ENCODE data around the gene COL8A1. TPM values are rescaled to one million over a fixed set of nuclear protein-coding genes. Genes with fewer than 3 reads are reported as not detected.

Gene COL8A1
- total and polyA plus RNA-seq, 3 donors from 2014 or later = 1.1 to 11.5 (median 1.3) TPM

DNA sequence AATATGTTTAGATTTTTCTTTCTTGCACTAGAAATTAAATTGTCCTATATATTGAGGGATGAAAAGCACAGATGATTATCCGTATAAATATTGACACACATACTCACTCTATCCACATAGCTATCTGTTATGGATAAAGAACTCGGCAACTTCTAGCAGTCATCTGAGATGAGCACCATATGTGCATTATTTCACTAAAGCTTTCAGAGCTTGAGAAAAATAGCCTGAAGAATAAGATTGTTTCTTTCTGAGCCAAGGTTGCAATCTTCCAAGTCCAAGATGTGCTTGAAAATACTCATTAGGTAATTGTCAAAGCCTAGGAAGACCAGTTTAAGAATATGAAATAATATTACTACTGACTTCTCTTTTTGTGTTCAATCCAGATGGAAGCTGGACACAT is 40.5 kb downstream of the COL8A1 start:
- 51 to 70% methylated on average over 2 of the region's 2 CpGs for WGBS, 2 donors
- Histone ChIP-seq H3K27ac (no peak overlapping the region), H3K4me1 (no peaks in the 10 kb centered on the region), H3K9me3 (no peaks in the 10 kb centered on the region), H3K27me3 (no peaks in the 10 kb centered on the region), H3K4me3 (no peak overlapping the region), H3K36me3 (ENCODE audit: low read depth, missing control alignments) (no peaks in the 10 kb centered on the region)
- no peak for DNase-seq
- intact Hi-C loops (cut with DNase I; ENCODE audit: low total_unique reads) = no loop called here
- TF ChIP-seq POLR2A (IDR thresholded peaks at IDR 0.05) = no peak
- TF ChIP-seq, protein P1, sequence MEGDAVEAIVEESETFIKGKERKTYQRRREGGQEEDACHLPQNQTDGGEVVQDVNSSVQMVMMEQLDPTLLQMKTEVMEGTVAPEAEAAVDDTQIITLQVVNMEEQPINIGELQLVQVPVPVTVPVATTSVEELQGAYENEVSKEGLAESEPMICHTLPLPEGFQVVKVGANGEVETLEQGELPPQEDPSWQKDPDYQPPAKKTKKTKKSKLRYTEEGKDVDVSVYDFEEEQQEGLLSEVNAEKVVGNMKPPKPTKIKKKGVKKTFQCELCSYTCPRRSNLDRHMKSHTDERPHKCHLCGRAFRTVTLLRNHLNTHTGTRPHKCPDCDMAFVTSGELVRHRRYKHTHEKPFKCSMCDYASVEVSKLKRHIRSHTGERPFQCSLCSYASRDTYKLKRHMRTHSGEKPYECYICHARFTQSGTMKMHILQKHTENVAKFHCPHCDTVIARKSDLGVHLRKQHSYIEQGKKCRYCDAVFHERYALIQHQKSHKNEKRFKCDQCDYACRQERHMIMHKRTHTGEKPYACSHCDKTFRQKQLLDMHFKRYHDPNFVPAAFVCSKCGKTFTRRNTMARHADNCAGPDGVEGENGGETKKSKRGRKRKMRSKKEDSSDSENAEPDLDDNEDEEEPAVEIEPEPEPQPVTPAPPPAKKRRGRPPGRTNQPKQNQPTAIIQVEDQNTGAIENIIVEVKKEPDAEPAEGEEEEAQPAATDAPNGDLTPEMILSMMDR (IDR thresholded peaks at IDR 0.05) = no peak

DNA sequence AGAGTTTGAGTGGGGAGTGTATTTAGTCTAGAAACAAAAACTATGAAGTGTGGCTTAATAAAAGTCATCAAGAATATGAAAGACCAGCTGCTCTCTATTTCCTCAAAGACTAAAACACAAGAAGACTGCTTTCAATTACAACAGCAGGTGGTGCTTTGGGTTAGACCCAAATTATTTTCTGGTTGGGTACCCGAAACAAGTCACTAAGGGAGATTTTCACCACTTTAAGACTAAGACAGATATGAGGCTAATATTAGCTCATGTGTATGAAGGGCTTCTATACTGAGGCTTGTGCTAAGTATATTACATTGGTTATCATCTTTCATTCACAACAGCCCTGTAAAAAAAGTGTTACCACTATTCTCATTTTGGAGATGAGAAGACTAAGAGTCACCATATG is 43.1 kb downstream of the COL8A1 start:
- intact Hi-C loops (cut with DNase I; ENCODE audit: low total_unique reads) = no loop called here
- no peaks in the 10 kb centered on the region for H3K27me3 ChIP-seq
- H3K27ac ChIP-seq = no peak overlapping the region
- DNase-seq = no peak
- TF ChIP-seq, protein P1 (IDR thresholded peaks at IDR 0.05) = no peak
- no peak for TF ChIP-seq POLR2A (IDR thresholded peaks at IDR 0.05)
- no peaks in the 10 kb centered on the region for H3K4me1 ChIP-seq
- H3K9me3 ChIP-seq = no peaks in the 10 kb centered on the region
- H3K4me3 ChIP-seq = no peak overlapping the region
- H3K36me3 ChIP-seq (ENCODE audit: low read depth, missing control alignments) = no peaks in the 10 kb centered on the region
- WGBS, 2 donors = 74 to 94% methylated on average over 1 of the region's 1 CpG

DNA sequence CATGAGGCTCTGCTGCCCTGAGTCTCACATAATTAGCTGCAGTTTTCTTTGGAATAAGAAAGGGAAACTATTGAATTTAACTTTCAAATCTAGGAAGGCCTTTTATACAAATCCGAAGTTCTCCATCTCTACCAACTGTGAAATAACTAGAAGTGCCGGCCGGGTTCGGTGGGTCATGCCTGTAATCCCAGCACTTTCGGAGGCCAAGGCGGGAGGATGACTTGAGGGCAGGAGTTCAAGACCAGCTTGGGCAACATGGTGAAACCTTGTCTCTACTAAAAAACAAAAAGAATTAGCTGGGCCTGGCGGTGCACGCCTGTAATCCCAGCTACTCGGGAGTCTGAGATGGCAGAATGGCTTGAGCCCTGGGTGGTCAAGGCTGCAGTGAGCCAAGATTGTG is 43.6 kb downstream of the COL8A1 start:
- Histone ChIP-seq H3K4me3 (no peak overlapping the region), H3K27ac (no peak overlapping the region), H3K9me3 (no peaks in the 10 kb centered on the region), H3K4me1 (no peaks in the 10 kb centered on the region), H3K27me3 (no peaks in the 10 kb centered on the region), H3K36me3 (ENCODE audit: low read depth, missing control alignments) (no peaks in the 10 kb centered on the region)
- intact Hi-C loops (cut with DNase I; ENCODE audit: low total_unique reads) = no loop called here
- DNase-seq = no peak
- 91 to 97% methylated on average over 9 of the region's 9 CpGs for WGBS, 2 donors
- no peak for TF ChIP-seq POLR2A (IDR thresholded peaks at IDR 0.05)
- TF ChIP-seq, protein P1 (IDR thresholded peaks at IDR 0.05) = no peak

DNA sequence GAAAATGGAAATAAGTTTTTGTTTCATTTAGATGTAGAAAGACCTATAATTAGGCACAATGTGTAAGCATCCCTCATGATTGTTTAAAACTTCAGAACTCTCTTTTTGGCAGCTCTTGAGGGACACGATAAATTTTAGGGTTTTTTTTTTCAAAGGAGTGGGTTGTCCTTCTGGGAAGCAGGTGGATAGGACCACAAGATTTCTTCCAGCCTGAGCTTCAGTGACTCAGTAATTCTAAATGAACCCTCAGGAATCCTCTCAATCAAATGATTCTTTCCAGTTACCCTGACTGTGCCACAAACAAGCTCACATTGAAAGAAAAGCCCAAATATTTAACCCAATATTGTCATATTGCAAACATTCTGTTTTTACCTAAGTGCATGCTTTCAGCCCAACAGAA is 45.1 kb downstream of the COL8A1 start:
- H3K4me1 ChIP-seq = no peaks in the 10 kb centered on the region
- no peaks in the 10 kb centered on the region for H3K27me3 ChIP-seq
- intact Hi-C loops (cut with DNase I; ENCODE audit: low total_unique reads) = no loop called here
- H3K9me3 ChIP-seq = no peaks in the 10 kb centered on the region
- no peak overlapping the region for H3K27ac ChIP-seq
- H3K4me3 ChIP-seq = no peak overlapping the region
- no peak for DNase-seq
- no peak for TF ChIP-seq POLR2A (IDR thresholded peaks at IDR 0.05)
- TF ChIP-seq, protein P1 (IDR thresholded peaks at IDR 0.05) = no peak
- no peaks in the 10 kb centered on the region for H3K36me3 ChIP-seq (ENCODE audit: low read depth, missing control alignments)
- WGBS, 2 donors = 52 to 62% methylated on average over 1 of the region's 1 CpG

DNA sequence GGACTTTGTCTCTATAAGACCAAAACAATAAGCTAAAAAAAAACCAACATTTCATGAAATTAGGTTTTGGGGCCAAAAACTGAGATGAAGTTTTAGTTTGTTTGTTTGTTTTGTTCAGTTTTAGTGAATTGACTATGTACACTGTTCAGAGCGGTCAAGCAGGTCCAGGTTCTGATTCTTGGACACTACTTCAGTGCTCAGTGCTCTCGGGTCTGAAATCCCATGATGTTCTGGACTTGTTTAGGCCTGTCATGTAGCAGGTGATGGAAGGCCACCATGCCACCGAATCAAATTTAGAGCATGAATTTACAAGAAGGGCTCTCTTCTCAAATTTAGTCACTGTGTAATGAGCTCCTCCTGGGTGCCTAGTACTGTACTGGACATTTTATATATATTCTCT is 45.5 kb downstream of the COL8A1 start:
- Histone ChIP-seq H3K4me3 (no peak overlapping the region), H3K9me3 (no peaks in the 10 kb centered on the region), H3K27ac (no peak overlapping the region), H3K4me1 (no peaks in the 10 kb centered on the region), H3K27me3 (no peaks in the 10 kb centered on the region), H3K36me3 (ENCODE audit: low read depth, missing control alignments) (no peaks in the 10 kb centered on the region)
- TF ChIP-seq POLR2A (IDR thresholded peaks at IDR 0.05) = no peak
- TF ChIP-seq, protein P1 (IDR thresholded peaks at IDR 0.05) = no peak
- 91 to 95% methylated on average over 3 of the region's 3 CpGs for WGBS, 2 donors
- no peak for DNase-seq
- intact Hi-C loops (cut with DNase I; ENCODE audit: low total_unique reads) = no loop called here

Measured in testis (tissue), 3 donors.